OCI-LY7 (cell line): ENCODE measurements around the gene KRT76. TPM values are rescaled to one million over a fixed set of nuclear protein-coding genes. Genes with fewer than 3 reads are reported as not detected.

Experiments used
- BruUV-seq: library from RNA; stranded (reverse); fragments of 400-500 nt; replicated peaks from 2 replicates; lab custom pipeline; 2021; lab: Mats Ljungman, UMichigan
- CTCF ChIA-PET: fragments of 300-600 bp; sonication (Branson Sonifier 250); formaldehyde crosslinking; loops from one replicate; lab custom pipeline; 2022; ENCODE audit warnings: antibody characterized with exemption; ENCODE audit not compliant: unreplicated experiment; lab: Charles Lee
- POLR2A ChIA-PET: fragments of 300-600 bp; sonication (Branson Sonifier 250); formaldehyde crosslinking; loops from one replicate; lab custom pipeline; 2022; ENCODE audit warnings: antibody characterized with exemption; lab: Charles Lee
- DNase-seq: peaks from one replicate; pipeline ENCODE4 v3.0.0-alpha.2; 2015; ENCODE audit warnings: low spot score
- H2AFZ ChIP-seq: fragments of 200-600 bp; sonication (generic), shearing (Covaris generic); 2 replicates; pipeline ENCODE4 v1.6.1; 2014; ENCODE audit warnings: mild to moderate bottlenecking, antibody characterized with exemption, low read length, moderate library complexity
- H3K27ac ChIP-seq: fragments of 200-600 bp; sonication (generic); 2 replicates; pipeline ENCODE4 v1.5.1; 2014; ENCODE audit warnings: mixed run types, low read depth, mild to moderate bottlenecking, moderate library complexity, low read length, inconsistent platforms; ENCODE audit not compliant: poor library complexity, severe bottlenecking
- H3K36me3 ChIP-seq: fragments of 200-600 bp; sonication (generic); 2 replicates; pipeline ENCODE4 v1.6.1; 2014; ENCODE audit warnings: mild to moderate bottlenecking, antibody characterized with exemption, low read length, moderate library complexity, mixed read lengths; ENCODE audit not compliant: insufficient read depth
- H3K4me1 ChIP-seq: fragments of 200-600 bp; sonication (generic); 2 replicates; pipeline ENCODE4 v1.5.1; 2014; ENCODE audit warnings: mild to moderate bottlenecking, low read length; ENCODE audit not compliant: insufficient read depth, poor library complexity, severe bottlenecking
- H3K4me2 ChIP-seq: fragments of 200-600 bp; sonication (generic); 2 replicates; pipeline ENCODE4 v1.6.1; 2014; ENCODE audit warnings: mild to moderate bottlenecking, low read length
- H3K4me3 ChIP-seq: fragments of 200-600 bp; sonication (generic); 2 replicates; pipeline ENCODE4 v1.5.1; 2014; ENCODE audit warnings: mild to moderate bottlenecking, low read depth, low read length; ENCODE audit not compliant: poor library complexity, severe bottlenecking
- H3K79me2 ChIP-seq: fragments of 200-600 bp; sonication (generic); 2 replicates; pipeline ENCODE4 v1.6.1; 2016; ENCODE audit warnings: low read depth, mild to moderate bottlenecking, low read length, moderate library complexity, mixed read lengths; ENCODE audit not compliant: insufficient read depth
- H3K9me2 ChIP-seq: fragments of 200-600 bp; sonication (generic); 2 replicates; pipeline ENCODE4 v1.6.1; 2016; ENCODE audit warnings: mild to moderate bottlenecking, low read length, mixed read lengths; ENCODE audit not compliant: insufficient read depth
- H3K9me3 ChIP-seq: fragments of 200-600 bp; sonication (generic); 2 replicates; pipeline ENCODE4 v1.6.1; 2014; ENCODE audit warnings: mild to moderate bottlenecking, mixed run types, low read length, mixed read lengths
- H4K20me1 ChIP-seq: fragments of 200-600 bp; sonication (generic); 2 replicates; pipeline ENCODE4 v1.6.1; 2014; ENCODE audit warnings: mild to moderate bottlenecking, antibody characterized with exemption, low read length, moderate library complexity, mixed read lengths; ENCODE audit not compliant: insufficient read depth
- EZH2phosphoT487 ChIP-seq: fragments of 200-600 bp; sonication (generic); IDR thresholded peaks from 2 replicates; pipeline ENCODE4 v1.6.1; 2018; ENCODE audit warnings: low read depth, borderline replicate concordance, mild to moderate bottlenecking, mixed run types, antibody characterized with exemption, low read length, moderate library complexity, mixed read lengths
- intact Hi-C: fragments of 100-400 bp; cut with micrococcal nuclease; formaldehyde crosslinking; loops from one replicate; pipeline ENCODE4 v1.10.0; 2022; ENCODE audit not compliant: unreplicated experiment
- total RNA-seq, 2 experiments: library from RNA; depleted of rRNA in 1 of 2; stranded (reverse); fragments of >200 nt in 1 of 2; shearing (Covaris generic) in 1 of 2; gene quantifications; 2 replicates each; pipeline ENCODE4 v1.2.3, GENCODE V29; 2014 to 2022
- TF ChIP-seq, protein P1 (sequence below): fragments of 200-600 bp; sonication (generic); conservative IDR thresholded peaks from 2 replicates; pipeline ENCODE4 v1.5.1; 2014; ENCODE audit warnings: mild to moderate bottlenecking, antibody characterized with exemption, low read length, moderate library complexity, mixed read lengths

KRT76 gene
- total RNA-seq, 2 experiments from 2014 or later: not detected

DNA sequence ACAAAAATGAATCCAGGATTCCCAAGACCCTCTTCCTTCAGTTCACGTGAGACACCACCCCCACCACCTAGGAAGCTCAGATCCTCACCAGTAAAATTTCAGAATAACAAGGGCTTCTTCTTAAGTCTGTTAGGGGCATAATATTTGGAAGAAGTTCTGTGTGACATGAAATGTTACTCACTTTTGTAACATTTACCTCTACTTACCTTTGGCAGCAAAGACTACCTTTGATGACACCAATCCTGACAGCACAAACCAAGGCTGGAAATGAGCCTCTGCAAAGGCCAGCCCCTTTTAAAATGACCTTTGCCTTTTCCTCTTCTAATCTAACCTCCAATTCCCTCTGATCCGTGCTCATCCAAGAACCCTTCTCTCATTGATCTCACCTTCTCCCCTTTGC lies 54.5 kb downstream of the KRT76 start:
- no peak for DNase-seq
- no peak overlapping the region for H3K27ac ChIP-seq
- H3K36me3 ChIP-seq: no peaks in the 10 kb centered on the region
- H3K9me2 ChIP-seq: no peaks in the 10 kb centered on the region
- no peak overlapping the region for H2AFZ ChIP-seq
- H3K9me3 ChIP-seq: no peaks in the 10 kb centered on the region
- ChIA-PET CTCF (no interaction called here), POLR2A (no interaction called here)
- no peak overlapping the region for H3K4me2 ChIP-seq
- BruUV-seq: no TSS peak
- no peaks in the 10 kb centered on the region for H3K79me2 ChIP-seq
- no peaks in the 10 kb centered on the region for H3K4me1 ChIP-seq
- H4K20me1 ChIP-seq: no peaks in the 10 kb centered on the region
- TF ChIP-seq, protein P1, sequence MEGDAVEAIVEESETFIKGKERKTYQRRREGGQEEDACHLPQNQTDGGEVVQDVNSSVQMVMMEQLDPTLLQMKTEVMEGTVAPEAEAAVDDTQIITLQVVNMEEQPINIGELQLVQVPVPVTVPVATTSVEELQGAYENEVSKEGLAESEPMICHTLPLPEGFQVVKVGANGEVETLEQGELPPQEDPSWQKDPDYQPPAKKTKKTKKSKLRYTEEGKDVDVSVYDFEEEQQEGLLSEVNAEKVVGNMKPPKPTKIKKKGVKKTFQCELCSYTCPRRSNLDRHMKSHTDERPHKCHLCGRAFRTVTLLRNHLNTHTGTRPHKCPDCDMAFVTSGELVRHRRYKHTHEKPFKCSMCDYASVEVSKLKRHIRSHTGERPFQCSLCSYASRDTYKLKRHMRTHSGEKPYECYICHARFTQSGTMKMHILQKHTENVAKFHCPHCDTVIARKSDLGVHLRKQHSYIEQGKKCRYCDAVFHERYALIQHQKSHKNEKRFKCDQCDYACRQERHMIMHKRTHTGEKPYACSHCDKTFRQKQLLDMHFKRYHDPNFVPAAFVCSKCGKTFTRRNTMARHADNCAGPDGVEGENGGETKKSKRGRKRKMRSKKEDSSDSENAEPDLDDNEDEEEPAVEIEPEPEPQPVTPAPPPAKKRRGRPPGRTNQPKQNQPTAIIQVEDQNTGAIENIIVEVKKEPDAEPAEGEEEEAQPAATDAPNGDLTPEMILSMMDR: no peak
- no peak for TF ChIP-seq EZH2phosphoT487
- H3K4me3 ChIP-seq: no peak overlapping the region
- intact Hi-C loops: no loop called here

DNA sequence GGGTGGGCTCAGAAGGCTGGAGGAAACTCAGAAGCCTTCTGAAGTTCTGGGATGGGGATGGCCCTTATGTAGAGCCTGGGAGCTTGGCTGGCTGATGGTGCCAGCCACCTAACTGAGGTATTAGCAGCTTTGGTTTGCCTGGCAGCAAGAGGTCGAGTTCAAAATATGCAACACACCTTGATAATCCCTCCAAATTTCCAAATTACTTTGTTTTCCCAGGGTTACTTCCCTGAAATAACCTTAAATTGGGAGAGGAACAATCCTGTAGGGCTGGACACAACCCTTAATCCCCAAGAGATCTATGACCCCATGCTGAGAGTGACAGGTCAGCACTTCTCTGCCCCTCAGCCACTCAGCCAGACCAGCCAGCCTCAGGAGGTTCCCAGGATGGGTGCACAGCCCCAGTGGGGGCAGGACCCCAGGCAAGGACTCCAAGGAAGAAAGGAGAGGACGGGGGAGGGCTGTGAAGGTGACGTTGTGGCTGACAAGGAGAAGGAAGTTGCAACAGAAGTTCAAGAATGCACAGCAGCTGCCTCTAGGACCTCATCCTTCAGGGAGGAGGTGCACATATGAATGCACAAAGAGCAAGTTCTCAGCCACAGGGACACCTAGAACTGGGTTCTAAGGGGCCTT lies 55.2 kb downstream of the KRT76 start:
- Histone ChIP-seq H3K27ac (no peak overlapping the region), H3K4me3 (no peak overlapping the region), H4K20me1 (no peaks in the 10 kb centered on the region), H3K36me3 (no peaks in the 10 kb centered on the region), H3K4me1 (no peaks in the 10 kb centered on the region), H3K9me2 (no peaks in the 10 kb centered on the region), H3K79me2 (no peaks in the 10 kb centered on the region), H3K9me3 (no peaks in the 10 kb centered on the region), H3K4me2 (no peak overlapping the region), H2AFZ (no peak overlapping the region)
- CTCF ChIA-PET: no interaction called here
- intact Hi-C loops: no loop called here
- no TSS peak for BruUV-seq
- TF ChIP-seq EZH2phosphoT487: no peak
- TF ChIP-seq, protein P1: no peak
- POLR2A ChIA-PET: interaction anchor here (0.7 kb wide), 2 partner anchors 16 to 294 kb away, joined by 3 to 6 read pairs; no protein-coding TSS in a partner anchor
- DNase-seq: no peak

DNA sequence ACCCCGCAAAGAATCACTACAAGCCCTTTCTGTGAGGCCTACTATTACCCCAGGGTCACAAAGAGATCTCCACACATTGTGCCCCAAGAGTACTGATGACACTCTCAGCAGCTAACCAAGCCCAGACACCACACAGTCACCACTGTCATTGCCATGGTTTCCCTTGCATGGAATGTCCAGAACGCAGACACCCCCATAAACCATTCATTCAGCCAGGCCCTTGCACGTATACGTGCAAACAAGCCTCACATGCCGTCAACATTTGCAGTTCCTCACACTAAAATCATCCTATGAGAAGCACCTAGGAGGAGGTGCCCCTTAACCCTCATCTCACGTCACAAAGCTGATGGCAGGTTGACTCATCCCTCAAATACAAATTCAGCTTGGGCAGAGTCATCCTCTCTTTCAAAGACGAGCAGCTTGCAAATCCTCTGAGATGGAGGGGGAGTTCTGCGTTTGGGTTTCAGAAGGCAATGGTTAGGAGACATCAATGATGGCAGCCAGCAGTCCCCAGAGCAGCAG lies 56.7 kb downstream of the KRT76 start:
- intact Hi-C loops: no loop called here
- H3K27ac ChIP-seq: no peak overlapping the region
- H3K4me1 ChIP-seq: no peaks in the 10 kb centered on the region
- no peak overlapping the region for H3K4me2 ChIP-seq
- no peaks in the 10 kb centered on the region for H3K9me2 ChIP-seq
- BruUV-seq: no TSS peak
- no peaks in the 10 kb centered on the region for H3K36me3 ChIP-seq
- no peak for DNase-seq
- H3K4me3 ChIP-seq: no peak overlapping the region
- ChIA-PET POLR2A (no interaction called here), CTCF (no interaction called here)
- H3K79me2 ChIP-seq: no peaks in the 10 kb centered on the region
- no peaks in the 10 kb centered on the region for H4K20me1 ChIP-seq
- H2AFZ ChIP-seq: no peak overlapping the region
- no peak for TF ChIP-seq EZH2phosphoT487
- TF ChIP-seq, protein P1: no peak
- no peaks in the 10 kb centered on the region for H3K9me3 ChIP-seq
